Right cardiac atrium (tissue), 5 donors: Measurements from ENCODE around the gene IL32. TPM values are rescaled to one million over a fixed set of nuclear protein-coding genes. Genes with fewer than 3 reads are reported as not detected.

Experiments used
- ATAC-seq, 2 donors: fragments of 200-7000 bp; cut with Tn5 transposase; one replicate each; pipeline versions ENCODE4 v1.8.0 to v1.9.1; 2020; ENCODE audit warnings: moderate library complexity in 2 of 2, mild to moderate bottlenecking in 1 of 2
- DNase-seq, 3 donors: peaks; one replicate each; pipeline ENCODE4 v3.0.0-alpha.2; 2020
- H3K27ac ChIP-seq: one replicate; pipeline ENCODE4 v1.5.1; 2013; ENCODE audit warnings: mild to moderate bottlenecking, low read length, control low read depth, moderate library complexity
- H3K27me3 ChIP-seq: one replicate; pipeline ENCODE4 v1.6.1; 2013; ENCODE audit not compliant: control insufficient read depth, insufficient read depth
- H3K4me1 ChIP-seq: one replicate; pipeline ENCODE4 v1.6.1; 2013; ENCODE audit warnings: low read length; ENCODE audit not compliant: control insufficient read depth, insufficient read depth
- H3K4me3 ChIP-seq: one replicate; pipeline ENCODE4 v1.5.1; 2013; ENCODE audit warnings: low read length, control low read depth
- H3K9me3 ChIP-seq: one replicate; pipeline ENCODE4 v1.6.1; 2013; ENCODE audit warnings: low read length; ENCODE audit not compliant: control insufficient read depth
- WGBS: extraction: QIAGEN DNeasy Blood & Tissue Kit; methylation state at CpG from one replicate; pipeline ENCODE4 v1.1.7; 2013; 5-methylcytosine and 5-hydroxymethylcytosine counted together
- intact Hi-C, 4 donors: fragments of 100-400 bp; cut with DNase I; formaldehyde crosslinking; loops; one replicate each; pipeline versions ENCODE4 v1.11.0 to v1.14.0; 2022 to 2023
- polyA plus RNA-seq: library from polyadenylated mRNA; stranded (reverse); fragments of 200-250 nt; gene quantifications from one replicate; pipeline ENCODE4 v1.2.3, GENCODE V29; 2013
- total RNA-seq, 4 donors: library from RNA; stranded (reverse); fragmentation: NEBNext Ultra II Directional; extraction: Animal tissue kit (Norgen Biotek cat#: 25700); gene quantifications; one replicate each; pipeline ENCODE4 v1.2.1, GENCODE V29; 2021
- donor health status: healthy with polysubstance abuse.
- donor health status: DM: no; HTN: yes; CAD: no.
- donor health status: DM: no; HTN: no; CAD: no.
- donor health status: DM: no; HTN: yes; CAD: no; lungs with severe emphysema.
- donor health status: DM: yes; HTN: yes; CAD: no.

Gene IL32
- total and polyA plus RNA-seq, 5 donors: 27.5 to 62.8 (median 37.8) TPM

DNA sequence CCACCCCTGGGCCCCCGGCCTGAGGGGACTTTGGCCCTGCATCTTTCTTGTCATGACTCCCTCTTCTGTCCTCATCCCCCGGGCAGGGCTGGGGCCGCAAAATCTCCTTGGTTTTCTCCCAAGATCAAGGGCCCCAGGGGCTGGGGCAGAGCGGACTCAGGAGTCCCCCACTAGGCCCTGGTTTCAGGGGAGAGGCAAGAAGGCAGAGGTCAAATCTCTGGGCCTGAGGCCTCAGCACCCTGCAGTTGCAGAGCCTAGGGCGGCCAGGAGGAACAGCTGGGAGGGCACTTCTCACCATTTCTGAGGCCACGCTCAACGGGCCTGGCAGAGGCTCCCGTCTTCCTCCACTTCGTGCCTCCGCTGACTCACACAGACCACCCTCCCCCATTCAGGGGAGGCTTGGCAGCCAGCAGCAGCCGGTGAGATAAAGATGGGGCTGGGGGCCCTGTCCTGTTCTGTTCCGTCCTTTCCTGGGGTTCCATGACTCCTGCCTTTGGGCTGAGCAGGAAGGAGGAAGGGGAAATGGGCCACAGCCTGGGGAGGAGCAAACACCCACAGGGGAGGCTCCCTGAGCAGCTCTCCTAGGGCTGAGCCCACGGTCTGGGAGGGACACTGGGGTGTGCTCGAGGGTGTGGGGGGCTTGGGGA lies 21.3 kb downstream of the IL32 start:
- peak overlapping the region; percentile 73 for H3K27ac ChIP-seq
- H3K4me3 ChIP-seq: peak overlapping the region; percentile 29
- ATAC-seq (peak; percentile 67 to 83), DNase-seq (peak in 1 of 3 donors; percentile 66)
- no peaks in the 10 kb centered on the region for H3K9me3 ChIP-seq
- H3K27me3 ChIP-seq: no peaks in the 10 kb centered on the region
- intact Hi-C loops: no loop called here
- WGBS: 45% methylated on average over 14 of the region's 14 CpGs
- peaks cover 4% of the 10 kb centered on the region for H3K4me1 ChIP-seq

DNA sequence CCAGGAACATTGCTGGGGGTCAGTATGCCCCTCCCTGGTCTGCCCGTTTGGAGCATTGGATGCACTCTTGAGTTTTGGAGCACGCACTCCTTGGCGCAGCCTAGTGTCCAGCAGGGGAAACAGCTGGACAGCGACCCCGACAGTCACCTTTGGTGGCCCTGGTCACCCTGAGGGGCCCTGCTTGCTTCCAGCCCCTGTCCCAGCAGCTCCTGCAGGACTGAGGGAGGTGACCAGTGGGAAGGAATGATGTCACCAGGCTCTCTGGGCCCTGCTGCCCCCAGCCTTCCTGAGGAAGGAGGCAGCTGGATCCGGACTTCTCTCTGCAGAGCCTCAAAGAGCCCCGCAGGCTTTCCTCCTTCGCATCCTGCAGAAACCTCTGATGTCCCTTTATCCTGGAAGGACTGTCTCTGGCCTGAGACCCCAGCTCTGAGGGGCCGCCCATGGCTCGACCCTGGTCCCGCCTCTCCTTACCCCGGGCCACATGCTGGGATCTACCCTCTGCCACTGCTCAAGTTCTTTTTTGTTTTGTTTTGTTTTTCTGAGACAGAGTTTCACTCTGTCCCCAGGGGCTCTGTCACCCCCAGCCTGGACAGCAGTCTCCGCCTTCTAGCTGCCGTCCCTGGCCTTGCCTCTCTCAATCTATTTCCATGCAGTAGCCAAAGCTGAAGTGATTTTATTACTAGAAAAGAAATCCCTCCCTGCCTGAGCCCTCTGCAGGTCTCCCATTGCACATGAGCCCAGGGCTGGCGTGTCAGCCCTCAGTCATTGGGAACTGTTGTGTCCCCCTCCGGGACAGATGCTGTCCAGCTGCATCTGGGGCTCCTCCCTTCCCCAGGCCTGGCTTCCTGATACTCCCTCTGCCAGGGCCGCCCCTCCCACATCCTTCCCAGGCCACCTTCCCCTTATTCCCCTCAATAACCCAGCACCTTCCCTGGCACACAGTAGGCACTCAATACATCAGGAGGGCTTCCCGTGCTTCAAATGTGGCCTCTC lies 22.1 kb downstream of the IL32 start:
- Histone ChIP-seq H3K27me3 (no peaks in the 10 kb centered on the region), H3K9me3 (no peaks in the 10 kb centered on the region), H3K4me1 (peaks cover 4% of the 10 kb centered on the region), H3K4me3 (peak overlapping the region; percentile 29), H3K27ac (peak overlapping the region; percentile 73)
- DNase-seq: peak; percentile 55 to 80 (median 78)
- intact Hi-C loops: no loop called here
- 34% methylated on average over 18 of the region's 18 CpGs for WGBS
- peak; percentile 78 to 88 for ATAC-seq

DNA sequence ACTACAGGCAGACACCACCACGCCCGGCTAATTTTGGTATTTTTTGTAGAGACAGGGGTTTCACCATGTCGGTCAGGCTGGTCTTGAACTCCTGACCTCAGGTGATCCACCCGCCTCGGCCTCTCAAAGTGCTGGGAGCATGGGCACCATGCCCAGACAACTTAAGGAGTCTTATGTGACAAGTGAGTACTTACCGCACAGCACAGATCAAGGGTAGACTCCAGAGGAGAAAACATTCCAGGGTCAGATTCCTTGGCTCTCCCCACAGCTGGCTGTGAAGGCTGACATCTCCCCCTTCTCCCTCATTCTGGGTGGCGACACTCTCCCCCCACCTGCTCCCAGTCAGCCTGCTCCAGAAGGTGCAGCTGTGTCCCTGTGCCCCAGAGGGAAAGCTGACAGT lies 23.0 kb downstream of the IL32 start:
- no peak overlapping the region for H3K27ac ChIP-seq
- H3K27me3 ChIP-seq: no peaks in the 10 kb centered on the region
- intact Hi-C loops: no loop called here
- peaks cover 4% of the 10 kb centered on the region for H3K4me1 ChIP-seq
- DNase-seq (peak in 2 of 3 donors; percentile 21 to 43), ATAC-seq (no peak)
- no peak overlapping the region for H3K4me3 ChIP-seq
- WGBS: 54% methylated on average over 7 of the region's 7 CpGs
- no peaks in the 10 kb centered on the region for H3K9me3 ChIP-seq

DNA sequence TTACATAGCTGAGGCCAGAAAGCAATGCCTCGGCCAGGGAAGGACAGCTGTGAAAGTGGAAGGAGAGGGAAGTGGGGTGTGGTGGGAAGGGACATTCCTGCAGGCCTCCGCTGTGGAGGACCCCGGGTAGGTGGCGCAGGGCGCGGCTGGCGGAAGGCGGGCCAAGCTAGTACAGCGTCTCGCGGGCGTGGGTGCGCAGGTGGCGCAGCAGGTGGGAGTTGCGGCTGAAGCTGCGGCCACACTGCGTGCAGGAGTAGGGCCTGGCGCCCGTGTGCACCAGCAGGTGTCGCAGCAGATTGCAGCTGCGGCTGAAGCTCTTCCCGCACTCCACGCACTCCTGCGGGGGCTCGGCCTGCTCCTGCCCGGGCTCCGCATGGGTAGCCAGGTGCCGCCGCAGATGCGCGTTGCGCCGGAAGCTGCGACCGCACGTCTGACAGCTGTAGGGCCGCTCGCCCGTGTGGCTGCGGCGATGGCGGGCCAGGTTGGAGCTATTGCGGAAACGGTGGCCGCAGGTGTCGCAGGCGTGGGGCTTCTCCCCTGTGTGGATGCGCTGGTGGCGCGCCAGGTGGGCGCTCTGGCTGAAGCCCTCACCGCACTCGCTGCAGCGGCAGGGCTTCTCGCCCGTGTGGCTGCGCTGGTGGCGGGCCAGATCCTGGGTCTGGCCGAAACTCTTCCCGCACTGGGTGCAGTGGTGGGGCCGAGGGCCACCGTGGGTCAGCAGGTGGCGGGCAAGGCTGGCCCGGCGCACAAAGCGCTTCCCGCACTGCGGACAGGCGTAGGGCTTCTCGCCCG lies 23.7 kb downstream of the IL32 start:
- no peak for ATAC-seq
- Histone ChIP-seq H3K27ac (no peak overlapping the region), H3K4me3 (no peak overlapping the region), H3K4me1 (peaks cover 4% of the 10 kb centered on the region), H3K9me3 (no peaks in the 10 kb centered on the region), H3K27me3 (no peaks in the 10 kb centered on the region)
- 96% methylated on average over 71 of the region's 71 CpGs for WGBS
- intact Hi-C loops: no loop called here
- peak in 2 of 3 donors; percentile 49 to 51 for DNase-seq

DNA sequence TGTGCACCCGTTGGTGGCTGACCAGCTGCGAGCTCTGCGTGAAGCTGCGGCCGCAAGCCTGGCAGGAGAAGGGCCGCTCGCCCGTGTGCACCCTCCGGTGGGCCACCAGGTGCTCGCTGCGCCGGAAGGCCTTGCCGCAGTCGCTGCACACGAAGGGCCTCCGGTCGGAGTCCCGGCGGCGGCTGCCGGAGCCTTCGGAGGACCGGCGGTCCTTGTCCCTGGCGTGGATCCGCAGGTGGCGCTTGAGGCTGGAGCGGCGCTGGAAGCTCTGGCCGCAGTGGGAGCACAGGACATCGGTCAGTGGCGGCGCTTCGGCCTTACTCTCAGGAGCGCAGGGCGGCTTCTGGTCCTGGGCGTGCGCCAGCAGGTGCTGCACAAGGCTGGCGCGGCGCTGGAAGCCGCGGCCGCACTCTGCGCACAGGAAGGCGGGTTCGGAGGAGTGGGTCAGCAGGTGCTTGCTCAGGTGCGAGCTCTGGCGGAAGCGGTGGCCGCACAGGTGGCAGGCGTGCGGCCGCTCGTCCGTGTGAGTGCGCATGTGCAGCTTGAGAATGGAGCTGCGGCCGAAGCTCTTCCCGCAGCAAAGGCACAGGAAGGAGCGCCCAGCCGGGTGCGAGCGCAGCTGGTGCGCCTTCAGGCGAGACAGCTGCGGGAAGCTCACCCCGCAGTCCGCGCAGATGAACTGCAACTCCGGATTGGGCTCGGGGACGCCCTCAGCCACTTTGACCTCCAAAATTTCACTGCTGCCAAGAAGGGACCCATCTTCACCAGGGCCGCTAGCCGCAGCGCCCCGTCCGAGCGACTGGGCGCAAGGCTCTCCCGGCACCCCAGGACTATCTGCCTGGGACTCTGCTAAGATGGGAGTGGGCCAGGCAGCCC lies 24.5 kb downstream of the IL32 start:
- intact Hi-C loops: no loop called here
- Histone ChIP-seq H3K4me1 (peaks cover 4% of the 10 kb centered on the region), H3K4me3 (no peak overlapping the region), H3K9me3 (no peaks in the 10 kb centered on the region), H3K27me3 (no peaks in the 10 kb centered on the region), H3K27ac (no peak overlapping the region)
- no peak for ATAC-seq
- peak in 1 of 3 donors; percentile 45 for DNase-seq
- WGBS: 97% methylated on average over 81 of the region's 81 CpGs

DNA sequence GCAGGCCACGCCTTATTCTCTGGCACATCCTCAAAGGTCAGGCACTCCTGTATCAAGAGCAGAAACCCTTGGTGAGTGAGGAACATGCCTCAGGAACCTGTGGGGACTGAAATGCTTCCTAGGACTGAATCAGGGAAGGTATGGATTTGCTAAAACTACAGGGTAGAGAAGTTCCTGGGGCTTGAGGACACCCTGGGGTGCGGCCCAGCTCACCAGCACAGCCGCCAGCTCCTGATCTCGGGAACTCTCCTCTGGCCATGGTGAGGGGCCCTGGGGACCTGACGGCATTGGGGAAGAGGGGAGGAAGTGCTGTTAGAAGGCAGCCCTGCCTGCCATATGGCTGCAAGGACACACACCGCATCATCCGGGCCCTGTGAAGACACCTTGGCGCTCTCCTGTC lies 26.1 kb downstream of the IL32 start:
- intact Hi-C loops: no loop called here
- peak in 1 of 3 donors; percentile 45 for DNase-seq
- ATAC-seq: no peak
- Histone ChIP-seq H3K4me1 (peaks cover 4% of the 10 kb centered on the region), H3K27ac (no peak overlapping the region), H3K4me3 (no peak overlapping the region), H3K9me3 (no peaks in the 10 kb centered on the region), H3K27me3 (no peaks in the 10 kb centered on the region)
- WGBS: 85% methylated on average over 8 of the region's 8 CpGs

DNA sequence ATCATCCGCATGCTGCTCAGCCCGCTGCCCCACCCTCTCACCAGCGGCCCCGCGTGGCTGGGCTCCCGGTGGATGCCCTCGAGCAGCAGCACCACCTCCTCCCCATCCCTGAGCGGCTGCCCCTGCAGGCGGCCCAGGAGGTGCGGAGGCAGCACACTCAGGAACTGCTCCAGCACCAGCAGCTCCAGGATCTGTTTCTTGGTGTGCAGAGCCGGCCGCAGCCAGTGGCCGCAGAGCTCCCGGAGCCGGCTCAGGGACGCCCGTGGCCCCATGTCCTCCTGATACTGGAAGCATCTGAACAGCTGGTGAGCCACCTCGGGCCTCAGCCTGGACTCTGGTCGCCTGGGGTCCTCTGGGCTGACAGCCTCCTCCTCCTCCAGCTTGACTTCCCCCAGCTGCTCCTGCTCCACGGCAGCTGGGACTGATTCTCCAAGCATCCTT lies 27.1 kb downstream of the IL32 start:
- Histone ChIP-seq H3K27ac (no peak overlapping the region), H3K9me3 (no peaks in the 10 kb centered on the region), H3K4me1 (peaks cover 4% of the 10 kb centered on the region), H3K27me3 (no peaks in the 10 kb centered on the region), H3K4me3 (no peak overlapping the region)
- ATAC-seq (no peak), DNase-seq (peak in 1 of 3 donors; percentile 53)
- intact Hi-C loops: no loop called here
- WGBS: 57% methylated on average over 20 of the region's 20 CpGs

DNA sequence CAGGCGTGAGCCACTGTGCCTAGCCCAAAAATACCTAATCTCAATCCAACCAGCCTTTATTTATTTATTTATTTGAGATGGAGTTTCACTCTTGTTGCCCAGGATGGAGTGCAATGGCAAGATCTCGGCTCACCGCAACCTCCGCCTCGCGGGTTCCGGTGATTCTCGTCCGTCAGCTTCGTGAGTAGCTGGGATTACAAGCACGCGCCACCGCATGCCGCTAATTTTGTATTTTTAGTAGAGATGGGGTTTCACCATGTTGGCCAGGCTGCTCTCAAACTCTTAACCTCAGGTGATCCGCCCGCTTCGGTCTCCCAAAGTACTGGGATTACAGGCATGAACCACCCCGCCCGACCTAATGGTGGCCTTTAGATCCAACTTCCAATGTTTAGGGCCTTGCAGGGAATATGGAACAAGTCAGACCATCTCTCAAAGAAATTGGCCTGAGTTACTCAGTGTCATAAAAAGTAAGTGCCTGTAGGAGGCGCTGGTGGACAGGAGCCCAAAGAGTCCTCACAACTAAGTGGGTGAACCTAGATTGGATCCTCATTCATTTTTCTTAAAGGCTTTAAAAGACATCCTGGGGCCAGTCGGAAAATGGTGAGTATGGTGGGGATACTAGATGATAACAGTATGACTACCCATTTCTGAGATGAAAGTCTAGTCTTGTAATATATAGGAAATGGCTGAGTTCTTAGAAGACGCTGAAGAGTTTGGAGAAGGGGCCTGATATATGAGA lies 29.0 kb downstream of the IL32 start:
- Histone ChIP-seq H3K4me1 (peaks cover under 1% of the 10 kb centered on the region), H3K27me3 (no peaks in the 10 kb centered on the region), H3K27ac (no peak overlapping the region), H3K4me3 (no peak overlapping the region), H3K9me3 (no peaks in the 10 kb centered on the region)
- peak in 2 of 3 donors; percentile 25 to 44 for DNase-seq
- intact Hi-C loops: no loop called here
- ATAC-seq: no peak
- WGBS: 83% methylated on average over 22 of the region's 22 CpGs

DNA sequence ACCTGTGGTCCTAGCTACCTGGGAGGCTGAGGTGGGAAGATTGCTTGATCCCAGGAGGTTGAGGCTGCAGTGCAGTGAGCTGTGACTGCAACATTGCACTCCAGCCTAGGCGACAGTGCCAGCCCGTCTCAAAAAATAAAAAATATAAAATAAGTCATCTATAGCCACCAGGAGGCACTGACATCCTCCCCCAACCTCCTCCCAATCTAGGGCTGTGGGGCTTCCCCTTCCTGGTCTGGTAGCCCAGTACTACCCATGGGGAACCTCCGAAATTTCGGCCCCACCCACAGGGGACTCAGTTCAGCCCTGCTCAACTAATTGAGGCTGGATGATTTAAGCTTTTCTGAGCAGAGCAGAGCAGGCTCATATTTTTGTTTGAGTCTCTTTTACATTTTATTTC lies 30.4 kb downstream of the IL32 start:
- WGBS: 28% methylated on average over 4 of the region's 4 CpGs
- ATAC-seq: peak in 1 of 2 donors; percentile 32
- peaks cover 5% of the 10 kb centered on the region for H3K4me1 ChIP-seq
- intact Hi-C loops: no loop called here
- no peaks in the 10 kb centered on the region for H3K27me3 ChIP-seq
- no peak overlapping the region for H3K4me3 ChIP-seq
- no peak overlapping the region for H3K27ac ChIP-seq
- H3K9me3 ChIP-seq: no peaks in the 10 kb centered on the region
- DNase-seq: peak in 2 of 3 donors; percentile 67 to 71
